ENCODE measurements around the gene NHERF2.

Gene NHERF2

DNA sequence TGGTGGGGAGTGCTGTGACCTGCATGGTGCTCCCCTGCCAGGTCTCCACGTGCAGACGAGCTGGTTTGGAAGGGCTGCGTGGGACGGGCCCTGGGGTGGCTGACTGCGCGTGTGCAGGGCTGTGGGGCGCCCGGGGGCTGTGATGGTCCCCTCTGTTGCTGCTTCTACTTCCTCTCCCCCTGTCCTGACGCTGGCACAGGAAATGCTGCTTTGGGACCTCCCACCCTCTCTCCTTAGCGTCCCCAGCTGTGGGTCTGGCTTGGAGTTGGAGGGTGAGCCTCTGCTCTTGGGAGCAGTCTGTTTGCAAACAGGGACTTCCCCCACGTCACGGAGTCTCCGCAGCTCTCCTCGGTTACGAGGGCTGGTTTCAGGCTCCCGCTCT, 56.3 kb downstream of the NHERF2 start:
- no peak for DNase-seq (ENCODE audit: low read depth in 2 of 2)

DNA sequence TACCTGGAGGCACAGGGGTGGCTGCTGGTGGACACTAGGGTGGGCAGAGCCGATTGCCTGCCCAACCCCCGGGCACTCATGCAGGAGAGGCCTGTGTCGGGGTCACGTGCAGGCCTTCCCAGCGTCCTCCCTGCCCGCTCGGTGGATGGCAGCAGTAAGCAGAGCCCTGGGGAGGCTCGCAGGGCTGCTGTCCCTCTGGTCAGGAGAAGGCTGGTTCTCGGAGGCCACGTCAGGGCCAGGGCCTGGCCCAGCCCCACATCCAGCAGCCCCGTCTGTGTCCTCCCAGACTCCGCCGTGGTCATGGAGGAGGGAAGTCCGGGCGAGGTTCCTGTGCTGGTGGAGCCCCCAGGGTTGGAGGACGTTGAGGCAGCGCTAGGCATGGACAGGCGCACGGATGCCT, 56.7 kb downstream of the NHERF2 start:
- no peak for DNase-seq (ENCODE audit: low read depth in 2 of 2)

DNA sequence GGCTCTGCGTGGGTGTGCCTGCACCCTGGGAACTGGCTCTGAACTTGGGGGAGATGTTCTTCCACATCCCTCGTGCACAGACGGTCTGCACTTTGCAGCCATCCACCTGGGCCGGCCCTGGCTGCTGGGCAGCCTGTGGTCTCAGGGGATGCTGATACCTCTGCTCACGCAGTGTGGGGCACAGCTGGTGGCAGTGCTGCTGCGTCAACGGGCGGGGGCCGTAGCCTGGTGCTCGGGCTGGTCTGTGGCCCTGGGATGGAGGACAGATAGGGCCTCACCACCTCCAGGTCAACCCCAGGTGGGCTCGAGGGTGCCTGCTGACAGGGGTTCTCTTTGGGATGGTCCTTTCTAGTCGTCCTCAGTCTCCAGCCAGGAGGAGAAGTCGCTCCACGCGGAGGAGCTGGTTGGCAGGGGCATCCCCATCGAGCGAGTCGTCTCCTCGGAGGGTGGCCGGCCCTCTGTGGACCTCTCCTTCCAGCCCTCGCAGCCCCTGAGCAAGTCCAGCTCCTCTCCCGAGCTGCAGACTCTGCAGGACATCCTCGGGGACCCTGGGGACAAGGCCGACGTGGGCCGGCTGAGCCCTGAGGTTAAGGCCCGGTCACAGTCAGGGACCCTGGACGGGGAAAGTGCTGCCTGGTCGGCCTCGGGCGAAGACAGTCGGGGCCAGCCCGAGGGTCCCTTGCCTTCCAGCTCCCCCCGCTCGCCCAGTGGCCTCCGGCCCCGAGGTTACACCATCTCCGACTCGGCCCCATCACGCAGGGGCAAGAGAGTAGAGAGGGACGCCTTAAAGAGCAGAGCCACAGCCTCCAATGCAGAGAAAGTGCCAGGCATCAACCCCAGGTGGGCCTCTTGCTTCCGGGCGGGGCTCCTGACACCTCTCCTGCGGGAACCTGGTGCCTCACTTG, 57.4 kb downstream of the NHERF2 start:
- no peak for DNase-seq (ENCODE audit: low read depth in 2 of 2)

- no peak for DNase-seq (ENCODE audit: low read depth in 2 of 2)
Measured at GRCh38 chr16:2084895-2085625, 58.4 kb downstream of the NHERF2 start.

DNA sequence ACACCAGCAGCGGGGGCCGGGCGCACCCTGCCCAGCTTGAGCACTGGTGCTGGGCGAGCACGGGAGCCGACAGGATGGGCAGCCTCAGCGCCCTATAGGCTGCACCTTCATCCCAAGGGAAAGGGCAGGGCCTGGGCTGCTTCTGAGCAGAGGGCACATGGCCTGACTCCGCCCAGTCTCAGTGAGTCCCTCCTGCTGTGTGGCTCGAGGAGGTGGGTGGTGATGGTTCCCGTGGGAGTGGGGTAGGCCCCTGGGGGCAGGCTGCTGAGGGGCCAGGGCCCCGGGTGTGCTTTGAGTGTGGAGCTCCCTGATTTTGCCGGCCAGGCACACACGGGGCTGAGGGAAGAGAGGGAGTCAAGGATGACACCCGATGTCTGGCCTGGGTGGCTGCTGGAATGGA, 59.0 kb downstream of the NHERF2 start:
- no peak for DNase-seq (ENCODE audit: low read depth in 2 of 2)

- DNase-seq (ENCODE audit: low read depth in 2 of 2) = no peak
Measured at GRCh38 chr16:2086106-2086742, 59.5 kb downstream of the NHERF2 start.

- no peak for DNase-seq (ENCODE audit: low read depth in 2 of 2)
Measured at GRCh38 chr16:2086812-2087747, 60.4 kb downstream of the NHERF2 start.

DNA sequence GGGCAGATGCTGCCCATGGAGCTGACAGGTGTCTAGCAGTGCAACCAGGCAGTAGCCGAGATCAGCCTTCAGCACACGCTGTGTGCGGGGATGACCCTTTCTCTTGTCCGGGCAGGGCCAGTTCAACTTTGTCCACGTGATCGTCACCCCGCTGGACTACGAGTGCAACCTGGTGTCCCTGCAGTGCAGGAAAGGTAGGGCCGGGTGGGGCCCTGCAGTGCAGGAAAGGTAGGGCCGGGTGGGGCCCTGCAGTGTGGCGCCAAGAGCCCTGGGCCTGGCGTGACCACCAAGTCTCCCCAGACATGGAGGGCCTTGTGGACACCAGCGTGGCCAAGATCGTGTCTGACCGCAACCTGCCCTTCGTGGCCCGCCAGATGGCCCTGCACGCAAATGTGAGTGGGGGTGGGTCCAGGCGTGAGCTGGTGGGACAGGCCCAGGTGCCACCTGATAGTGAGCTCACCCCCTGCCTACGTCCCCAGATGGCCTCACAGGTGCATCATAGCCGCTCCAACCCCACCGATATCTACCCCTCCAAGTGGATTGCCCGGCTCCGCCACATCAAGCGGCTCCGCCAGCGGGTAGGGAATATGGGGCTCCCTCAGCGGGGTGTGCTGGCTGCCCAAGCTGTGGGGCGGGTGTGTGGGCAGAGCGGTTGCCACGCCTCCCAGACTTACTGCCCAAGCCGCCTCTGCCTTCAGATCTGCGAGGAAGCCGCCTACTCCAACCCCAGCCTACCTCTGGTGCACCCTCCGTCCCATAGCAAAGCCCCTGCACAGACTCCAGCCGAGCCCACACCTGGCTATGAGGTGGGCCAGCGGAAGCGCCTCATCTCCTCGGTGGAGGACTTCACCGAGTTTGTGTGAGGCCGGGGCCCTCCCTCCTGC, 61.3 kb downstream of the NHERF2 start:
- no peak for DNase-seq (ENCODE audit: low read depth in 2 of 2)

Measured in stimulated activated CD4-positive, alpha-beta T cell treated with anti-CD3 and anti-CD28 coated beads, Interleukin-15, amount 100 ng/mL, for 48 hours (primary cell).